Mesothelial cell of epicardium (in vitro differentiated cells): Measurements from ENCODE around the gene SETBP1. TPM values are rescaled to one million over a fixed set of nuclear protein-coding genes. Genes with fewer than 3 reads are reported as not detected.

Experiments
- DNase-seq, 2 experiments: peaks; one replicate each; pipeline ENCODE4 v3.0.0; 2021; ENCODE audit warnings: low spot score in 2 of 2; ENCODE audit not compliant: unreplicated experiment in 2 of 2
- H3K27ac Mint-ChIP-seq: 2 replicates; pipeline ENCODE4 v1.8.0; 2021; ENCODE audit warnings: mixed read lengths
- H3K27me3 Mint-ChIP-seq: 2 replicates; pipeline ENCODE4 v1.8.0; 2021; ENCODE audit warnings: low read depth, mixed read lengths
- H3K36me3 Mint-ChIP-seq: 2 replicates; pipeline ENCODE4 v1.8.0; 2021; ENCODE audit warnings: mixed read lengths
- H3K4me1 Mint-ChIP-seq: 2 replicates; pipeline ENCODE4 v1.8.0; 2021; ENCODE audit warnings: mixed read lengths
- H3K4me3 Mint-ChIP-seq: 2 replicates; pipeline ENCODE4 v1.8.0; 2021; ENCODE audit warnings: mild to moderate bottlenecking, moderate library complexity, mixed read lengths
- H3K9me3 Mint-ChIP-seq: 2 replicates; pipeline ENCODE4 v1.8.0; 2021; ENCODE audit warnings: mixed read lengths
- total RNA-seq: library from RNA; stranded (reverse); gene quantifications from 3 replicates; pipeline ENCODE4 v1.2.1, GENCODE V29; 2021
- TF ChIP-seq, protein P1 (sequence below): fragments of 200-600 bp; sonication (generic); IDR thresholded peaks from one replicate; pipeline ENCODE4 v1.5.0; 2021; ENCODE audit warnings: antibody characterized with exemption; ENCODE audit not compliant: unreplicated experiment

Gene SETBP1
- total RNA-seq, 1 donor from 2014 or later: 47.7 TPM

DNA sequence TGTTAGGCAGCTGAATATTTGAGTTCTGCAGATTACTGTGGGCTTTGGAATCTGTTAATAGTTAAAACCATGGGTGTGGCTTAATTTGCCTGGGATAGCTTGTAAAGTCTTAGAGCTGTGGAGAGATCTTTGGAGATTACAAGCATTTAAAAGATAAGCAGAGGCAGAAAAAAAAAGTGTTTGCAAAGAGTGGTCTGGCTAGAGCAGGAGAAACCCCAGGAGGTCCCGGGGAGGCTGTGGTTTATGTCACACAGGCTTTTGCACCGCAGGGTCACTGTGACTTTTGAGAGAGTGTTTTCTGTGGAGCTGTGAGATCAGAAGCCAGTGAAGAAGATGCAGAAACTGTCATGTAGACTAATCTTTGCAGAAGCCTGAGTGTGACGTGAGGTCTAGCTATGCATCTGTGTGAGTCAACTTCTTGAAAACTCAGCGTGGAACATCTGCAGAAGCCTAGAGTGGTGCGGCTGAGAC, 49.0 kb downstream of the SETBP1 start:
- Mint-ChIP-seq H3K9me3 (no peaks in the 10 kb centered on the region), H3K4me3 (no peak overlapping the region), H3K4me1 (peaks cover 60% of the 10 kb centered on the region), H3K27me3 (no peaks in the 10 kb centered on the region), H3K36me3 (peaks cover 4% of the 10 kb centered on the region), H3K27ac (no peak overlapping the region)
- TF ChIP-seq, protein P1, sequence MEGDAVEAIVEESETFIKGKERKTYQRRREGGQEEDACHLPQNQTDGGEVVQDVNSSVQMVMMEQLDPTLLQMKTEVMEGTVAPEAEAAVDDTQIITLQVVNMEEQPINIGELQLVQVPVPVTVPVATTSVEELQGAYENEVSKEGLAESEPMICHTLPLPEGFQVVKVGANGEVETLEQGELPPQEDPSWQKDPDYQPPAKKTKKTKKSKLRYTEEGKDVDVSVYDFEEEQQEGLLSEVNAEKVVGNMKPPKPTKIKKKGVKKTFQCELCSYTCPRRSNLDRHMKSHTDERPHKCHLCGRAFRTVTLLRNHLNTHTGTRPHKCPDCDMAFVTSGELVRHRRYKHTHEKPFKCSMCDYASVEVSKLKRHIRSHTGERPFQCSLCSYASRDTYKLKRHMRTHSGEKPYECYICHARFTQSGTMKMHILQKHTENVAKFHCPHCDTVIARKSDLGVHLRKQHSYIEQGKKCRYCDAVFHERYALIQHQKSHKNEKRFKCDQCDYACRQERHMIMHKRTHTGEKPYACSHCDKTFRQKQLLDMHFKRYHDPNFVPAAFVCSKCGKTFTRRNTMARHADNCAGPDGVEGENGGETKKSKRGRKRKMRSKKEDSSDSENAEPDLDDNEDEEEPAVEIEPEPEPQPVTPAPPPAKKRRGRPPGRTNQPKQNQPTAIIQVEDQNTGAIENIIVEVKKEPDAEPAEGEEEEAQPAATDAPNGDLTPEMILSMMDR: no peak
- DNase-seq: no peak

DNA sequence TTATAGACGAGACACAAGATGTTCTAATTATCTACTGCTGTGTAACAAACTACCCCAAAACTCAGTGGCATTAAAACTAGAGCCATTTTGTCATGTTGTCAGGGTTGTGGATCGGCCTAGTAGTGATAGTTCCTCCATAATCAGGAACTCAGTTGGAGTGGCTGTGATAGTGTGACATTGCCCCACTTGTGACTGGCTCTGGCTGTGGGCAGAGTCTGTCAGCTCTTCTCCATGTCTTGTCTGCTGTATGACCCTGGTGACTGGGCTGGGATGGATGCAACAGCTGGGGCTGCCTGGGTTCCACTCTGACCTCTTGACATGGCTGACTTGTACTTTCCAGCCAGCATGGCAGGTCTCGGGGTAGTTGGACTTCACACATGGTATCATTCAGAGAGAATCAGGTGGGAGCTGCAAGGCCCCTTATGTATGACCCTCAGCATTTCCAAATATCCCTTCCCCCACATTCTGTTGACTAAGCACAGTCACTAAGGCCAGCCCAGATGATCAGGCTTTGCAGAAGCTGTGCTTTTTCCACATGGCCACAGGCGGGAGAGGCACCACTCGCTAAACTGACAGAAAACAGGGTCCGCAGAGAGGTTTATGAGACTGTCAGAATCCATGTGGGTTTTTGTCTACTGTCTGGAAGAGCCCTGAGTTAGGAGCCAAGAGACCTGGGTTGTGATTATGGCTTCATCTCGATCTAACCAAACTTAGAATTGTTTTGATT, 50.3 kb downstream of the SETBP1 start:
- Mint-ChIP-seq H3K4me3 (no peak overlapping the region), H3K4me1 (peaks cover 49% of the 10 kb centered on the region), H3K36me3 (peaks cover 6% of the 10 kb centered on the region), H3K27me3 (no peaks in the 10 kb centered on the region), H3K27ac (peak overlapping the region; percentile 92), H3K9me3 (no peaks in the 10 kb centered on the region)
- TF ChIP-seq, protein P1: no peak
- no peak for DNase-seq

DNA sequence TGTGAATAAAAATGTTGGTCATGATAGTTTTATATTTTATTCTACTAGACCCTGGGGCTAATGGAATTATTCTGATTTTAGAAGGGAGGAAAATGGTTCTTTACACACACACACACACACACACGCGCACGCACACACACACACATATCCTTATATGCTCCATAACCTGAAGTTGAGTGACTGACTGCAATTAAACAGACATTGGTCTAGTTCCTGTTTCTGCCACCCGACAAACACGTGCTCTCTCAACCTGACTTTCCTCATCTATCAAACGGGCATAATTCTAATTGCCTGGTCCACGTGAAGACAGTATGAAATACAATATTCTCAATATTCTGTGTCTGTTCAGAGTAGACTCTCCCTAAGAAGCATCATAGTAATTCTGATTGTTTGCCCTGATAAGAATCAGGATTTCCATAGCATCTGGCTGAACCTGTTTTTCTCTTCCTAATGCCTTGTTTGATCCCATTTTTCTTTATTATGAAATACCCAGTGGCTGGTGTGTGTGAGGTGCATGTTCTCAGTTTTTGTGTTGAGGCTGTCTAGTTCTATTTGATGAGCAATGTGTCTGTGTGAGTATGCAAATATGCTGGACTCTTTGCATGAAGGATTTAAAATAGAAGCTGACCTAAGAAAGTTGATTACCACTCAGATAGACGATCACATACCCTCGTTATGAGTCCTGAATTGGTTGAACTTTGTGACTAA, 51.0 kb downstream of the SETBP1 start:
- Mint-ChIP-seq H3K4me1 (peaks cover 49% of the 10 kb centered on the region), H3K27me3 (no peaks in the 10 kb centered on the region), H3K4me3 (peak overlapping the region; percentile 30), H3K36me3 (peaks cover 6% of the 10 kb centered on the region), H3K27ac (peak overlapping the region; percentile 92), H3K9me3 (no peaks in the 10 kb centered on the region)
- DNase-seq: no peak
- TF ChIP-seq, protein P1: no peak

DNA sequence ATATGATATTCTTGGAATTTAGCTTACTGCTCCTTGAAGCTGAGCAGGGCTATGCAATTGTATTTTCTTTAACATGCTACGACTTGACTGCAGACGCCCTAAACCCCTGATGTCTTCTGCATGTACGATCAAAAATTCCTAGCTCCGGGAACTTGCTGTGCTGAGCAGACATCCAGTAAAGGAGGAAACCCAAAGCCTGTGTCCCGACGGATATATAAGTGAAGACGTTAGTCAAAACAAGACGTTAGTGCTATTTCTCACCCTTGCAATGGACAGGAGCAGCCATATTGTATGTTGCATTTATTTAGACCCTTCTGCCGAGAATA, 51.5 kb downstream of the SETBP1 start:
- Mint-ChIP-seq H3K27ac (peak overlapping the region; percentile 92), H3K36me3 (peaks cover 6% of the 10 kb centered on the region), H3K4me3 (peak overlapping the region; percentile 30), H3K27me3 (no peaks in the 10 kb centered on the region), H3K9me3 (no peaks in the 10 kb centered on the region), H3K4me1 (peaks cover 49% of the 10 kb centered on the region)
- TF ChIP-seq, protein P1: no peak
- DNase-seq: no peak

DNA sequence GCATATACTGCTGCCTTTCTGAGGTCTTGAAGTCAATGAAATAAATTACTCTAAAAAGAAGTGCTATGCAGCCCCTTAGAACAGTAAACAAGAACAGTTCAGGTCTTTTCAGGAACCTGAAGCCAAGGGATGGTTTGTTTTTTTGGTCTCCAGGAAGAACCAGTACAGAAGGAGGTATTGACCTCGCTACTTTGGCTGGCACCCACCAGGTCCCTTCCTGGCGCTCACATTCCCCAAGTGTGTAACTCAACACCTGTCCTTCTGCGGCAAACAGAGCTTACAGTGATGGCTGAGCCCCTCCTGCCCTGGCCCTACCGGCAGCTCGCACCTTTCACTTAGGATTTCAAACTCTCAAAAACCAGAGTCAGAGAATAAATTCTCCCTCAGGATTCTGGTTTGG, 51.9 kb downstream of the SETBP1 start:
- H3K36me3 Mint-ChIP-seq: peaks cover 6% of the 10 kb centered on the region
- peaks cover 49% of the 10 kb centered on the region for H3K4me1 Mint-ChIP-seq
- no peak for DNase-seq
- H3K27ac Mint-ChIP-seq: peak overlapping the region; percentile 92
- no peaks in the 10 kb centered on the region for H3K27me3 Mint-ChIP-seq
- TF ChIP-seq, protein P1: no peak
- no peaks in the 10 kb centered on the region for H3K9me3 Mint-ChIP-seq
- peak overlapping the region; percentile 30 for H3K4me3 Mint-ChIP-seq
